PC-3 (cell line): ENCODE measurements around the gene SLC43A1. TPM values are rescaled to one million over a fixed set of nuclear protein-coding genes. Genes with fewer than 3 reads are reported as not detected.

Experiments
- ATAC-seq: fragments of 200-7000 bp; cut with Tn5 transposase; 2 replicates; pipeline ENCODE4 v1.9.1; 2020; ENCODE audit warnings: mild to moderate bottlenecking, moderate library complexity
- BruUV-seq: library from RNA; stranded (reverse); fragments of 400-500 nt; replicated peaks from 2 replicates; lab custom pipeline; 2021; lab: Mats Ljungman, UMichigan
- CTCF ChIA-PET: fragments of 300-600 bp; sonication (Branson Sonifier 250); formaldehyde crosslinking; loops from one replicate; lab custom pipeline; 2022; ENCODE audit warnings: antibody characterized with exemption; lab: Charles Lee
- POLR2A ChIA-PET: fragments of 300-600 bp; sonication (Branson Sonifier 250); formaldehyde crosslinking; loops from one replicate; lab custom pipeline; 2022; ENCODE audit warnings: antibody characterized with exemption; ENCODE audit not compliant: unreplicated experiment; lab: Charles Lee
- DNase-seq: peaks from one replicate; pipeline ENCODE4 v3.0.0-alpha.2; 2015
- H2AFZ ChIP-seq: fragments of 300-600 bp; sonication (generic); 2 replicates; pipeline ENCODE4 v1.6.0; 2016; ENCODE audit warnings: antibody characterized with exemption, low read length
- H3F3A ChIP-seq: fragments of 300-600 bp; sonication (generic); one replicate; pipeline ENCODE4 v1.6.0; 2017; ENCODE audit warnings: antibody characterized with exemption, low read length, control low read depth, mild to moderate bottlenecking; ENCODE audit not compliant: unreplicated experiment
- H3K27ac ChIP-seq: fragments of 300-600 bp; sonication (generic); 2 replicates; pipeline ENCODE4 v1.5.1; 2016; ENCODE audit warnings: mild to moderate bottlenecking, low read length
- H3K27me3 ChIP-seq: fragments of 300-600 bp; sonication (generic); 2 replicates; pipeline ENCODE4 v1.6.1; 2016; ENCODE audit warnings: low read length, mixed read lengths
- H3K36me3 ChIP-seq: fragments of 300-600 bp; sonication (generic); 2 replicates; pipeline ENCODE4 v1.6.1; 2016; ENCODE audit warnings: low read depth, mixed run types, low read length, mixed read lengths
- H3K4me1 ChIP-seq: fragments of 300-600 bp; sonication (generic); 2 replicates; pipeline ENCODE4 v1.5.1; 2016; ENCODE audit warnings: low read length; ENCODE audit not compliant: insufficient read depth
- H3K4me2 ChIP-seq: fragments of 300-600 bp; sonication (generic); 2 replicates; pipeline ENCODE4 v1.6.0; 2016; ENCODE audit warnings: low read length
- H3K4me3 ChIP-seq: fragments of 300-600 bp; sonication (generic); 2 replicates; pipeline ENCODE4 v1.5.1; 2016; ENCODE audit warnings: mild to moderate bottlenecking, low read length, mixed read lengths
- H3K79me2 ChIP-seq: fragments of 300-600 bp; sonication (generic); 2 replicates; pipeline ENCODE4 v1.6.1; 2017; ENCODE audit warnings: low read length, mixed read lengths
- H3K9ac ChIP-seq: fragments of 300-600 bp; sonication (generic); 2 replicates; pipeline ENCODE4 v1.6.0; 2016; ENCODE audit warnings: mild to moderate bottlenecking, low read length
- H3K9me2 ChIP-seq: fragments of 300-600 bp; sonication (generic); replicated peaks from 2 replicates; pipeline ENCODE4 v1.6.1; 2016; ENCODE audit warnings: mixed run types, low read length, mixed read lengths
- H3K9me3 ChIP-seq: fragments of 300-600 bp; sonication (generic); 2 replicates; pipeline ENCODE4 v1.6.1; 2016; ENCODE audit warnings: low read length, mixed read lengths
- H4K20me1 ChIP-seq: fragments of 300-600 bp; sonication (generic); 2 replicates; pipeline ENCODE4 v1.6.1; 2016; ENCODE audit warnings: low read length, mixed read lengths
- EZH2 ChIP-seq: fragments of 300-600 bp; sonication (generic); IDR thresholded peaks from one replicate; pipeline ENCODE4 v1.6.1; 2017; ENCODE audit warnings: antibody characterized with exemption, mild to moderate bottlenecking, low read length; ENCODE audit not compliant: unreplicated experiment
- EZH2phosphoT487 ChIP-seq: fragments of 300-600 bp; sonication (generic); IDR thresholded peaks from 2 replicates; pipeline ENCODE4 v1.6.1; 2018; ENCODE audit warnings: mild to moderate bottlenecking, antibody characterized with exemption, low read length, borderline replicate concordance
- intact Hi-C: fragments of 100-400 bp; cut with micrococcal nuclease; formaldehyde crosslinking; loops from 2 replicates; pipeline ENCODE4 v1.9.0; 2023
- total RNA-seq: library from RNA; depleted of rRNA; stranded (reverse); fragments of >200 nt; gene quantifications from 2 replicates; pipeline ENCODE4 v1.2.3, GENCODE V29; 2014
- TF ChIP-seq, protein P1 (sequence below): fragments of 300-600 bp; sonication (generic); conservative IDR thresholded peaks from 2 replicates; pipeline ENCODE4 v1.5.1; 2017; ENCODE audit warnings: antibody characterized with exemption, low read depth, mild to moderate bottlenecking, low read length

SLC43A1 gene
- total RNA-seq, 1 experiment from 2014 or later, result 12.4 TPM

DNA sequence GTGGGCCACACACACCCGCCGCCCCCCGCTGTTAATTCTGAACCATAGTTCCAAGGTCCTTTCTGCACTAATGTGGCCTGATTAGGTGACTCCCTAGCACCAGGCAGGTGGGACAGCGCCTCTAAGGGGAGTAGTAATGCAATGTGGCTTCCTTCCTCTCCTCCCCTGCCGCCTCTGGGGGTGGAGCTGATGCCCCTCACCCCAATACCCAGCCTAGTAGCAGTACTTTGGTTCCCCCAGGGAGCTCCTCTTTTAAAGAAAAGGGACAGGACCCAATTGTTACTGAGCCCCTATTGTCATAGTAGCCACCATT lies 40.7 kb downstream of the SLC43A1 start:
- ATAC-seq (no peak), DNase-seq (no peak)
- no peak overlapping the region for H2AFZ ChIP-seq
- H4K20me1 ChIP-seq, result no peaks in the 10 kb centered on the region
- ChIA-PET CTCF (no interaction called here), POLR2A (no interaction called here)
- H3K9me2 ChIP-seq, result no peaks in the 10 kb centered on the region
- H3F3A ChIP-seq, result no peaks in the 10 kb centered on the region
- H3K4me3 ChIP-seq, result no peak overlapping the region
- no peak overlapping the region for H3K27ac ChIP-seq
- TF ChIP-seq EZH2phosphoT487 (no peak), EZH2 (no peak)
- TF ChIP-seq, protein P1, sequence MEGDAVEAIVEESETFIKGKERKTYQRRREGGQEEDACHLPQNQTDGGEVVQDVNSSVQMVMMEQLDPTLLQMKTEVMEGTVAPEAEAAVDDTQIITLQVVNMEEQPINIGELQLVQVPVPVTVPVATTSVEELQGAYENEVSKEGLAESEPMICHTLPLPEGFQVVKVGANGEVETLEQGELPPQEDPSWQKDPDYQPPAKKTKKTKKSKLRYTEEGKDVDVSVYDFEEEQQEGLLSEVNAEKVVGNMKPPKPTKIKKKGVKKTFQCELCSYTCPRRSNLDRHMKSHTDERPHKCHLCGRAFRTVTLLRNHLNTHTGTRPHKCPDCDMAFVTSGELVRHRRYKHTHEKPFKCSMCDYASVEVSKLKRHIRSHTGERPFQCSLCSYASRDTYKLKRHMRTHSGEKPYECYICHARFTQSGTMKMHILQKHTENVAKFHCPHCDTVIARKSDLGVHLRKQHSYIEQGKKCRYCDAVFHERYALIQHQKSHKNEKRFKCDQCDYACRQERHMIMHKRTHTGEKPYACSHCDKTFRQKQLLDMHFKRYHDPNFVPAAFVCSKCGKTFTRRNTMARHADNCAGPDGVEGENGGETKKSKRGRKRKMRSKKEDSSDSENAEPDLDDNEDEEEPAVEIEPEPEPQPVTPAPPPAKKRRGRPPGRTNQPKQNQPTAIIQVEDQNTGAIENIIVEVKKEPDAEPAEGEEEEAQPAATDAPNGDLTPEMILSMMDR, result no peak
- H3K9ac ChIP-seq, result no peak overlapping the region
- no peaks in the 10 kb centered on the region for H3K27me3 ChIP-seq
- H3K4me2 ChIP-seq, result no peak overlapping the region
- H3K79me2 ChIP-seq, result no peaks in the 10 kb centered on the region
- H3K36me3 ChIP-seq, result no peaks in the 10 kb centered on the region
- BruUV-seq, result no TSS peak
- H3K4me1 ChIP-seq, result peaks cover 29% of the 10 kb centered on the region
- intact Hi-C loops, result loop anchor here (5.0 kb wide), 1 partner anchor 53 kb away; no protein-coding TSS in a partner anchor
- H3K9me3 ChIP-seq, result no peaks in the 10 kb centered on the region

DNA sequence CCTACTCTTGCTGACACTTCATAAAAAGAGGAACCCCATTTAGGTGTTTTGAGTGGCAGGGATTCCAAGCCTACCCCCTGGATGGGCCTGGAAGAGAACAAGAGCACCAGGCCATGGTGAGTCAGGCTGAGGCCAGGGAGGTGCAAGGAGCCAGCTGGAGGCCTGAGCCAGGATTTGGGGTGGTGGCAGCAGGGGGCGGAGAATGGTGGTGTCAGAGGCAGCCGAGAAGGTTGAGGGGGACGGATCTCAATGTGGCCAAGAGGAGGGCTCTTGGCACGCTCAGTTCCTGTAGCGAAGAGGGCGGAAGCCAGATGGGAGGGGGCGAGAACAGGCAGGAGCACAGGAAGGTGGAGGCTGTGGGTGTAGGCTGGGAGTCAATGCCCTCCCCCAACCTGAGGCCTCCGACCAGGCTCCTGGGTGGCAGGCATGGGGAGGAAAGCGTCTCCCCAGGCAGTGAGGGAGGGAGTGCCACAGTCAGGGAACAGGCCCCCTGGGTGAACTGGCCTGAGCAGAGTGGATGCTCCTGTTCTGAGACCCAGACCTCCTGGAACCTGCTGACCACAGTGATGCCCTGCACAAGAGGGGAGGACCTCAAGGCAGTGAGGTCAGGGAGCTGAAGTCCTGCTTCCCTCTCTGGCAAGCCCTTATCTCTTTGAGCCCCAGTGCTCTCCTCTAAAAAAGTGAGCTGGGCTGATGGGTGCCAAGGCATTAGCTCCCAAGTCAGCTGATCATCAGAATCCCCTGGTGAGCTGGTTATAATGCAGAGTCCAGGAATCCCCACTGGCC lies 41.3 kb downstream of the SLC43A1 start:
- Histone ChIP-seq H3K27me3 (no peaks in the 10 kb centered on the region), H3K27ac (no peak overlapping the region), H3K4me1 (peaks cover 29% of the 10 kb centered on the region), H3K9me2 (no peaks in the 10 kb centered on the region), H3K4me2 (no peak overlapping the region), H2AFZ (no peak overlapping the region), H3F3A (no peaks in the 10 kb centered on the region), H3K36me3 (no peaks in the 10 kb centered on the region), H4K20me1 (no peaks in the 10 kb centered on the region), H3K4me3 (no peak overlapping the region), H3K9me3 (no peaks in the 10 kb centered on the region), H3K9ac (no peak overlapping the region), H3K79me2 (no peaks in the 10 kb centered on the region)
- ATAC-seq (no peak), DNase-seq (no peak)
- intact Hi-C loops, result no loop called here
- ChIA-PET POLR2A (no interaction called here), CTCF (no interaction called here)
- BruUV-seq, result no TSS peak
- TF ChIP-seq, protein P1, result no peak
- TF ChIP-seq EZH2, result no peak
- no peak for TF ChIP-seq EZH2phosphoT487

DNA sequence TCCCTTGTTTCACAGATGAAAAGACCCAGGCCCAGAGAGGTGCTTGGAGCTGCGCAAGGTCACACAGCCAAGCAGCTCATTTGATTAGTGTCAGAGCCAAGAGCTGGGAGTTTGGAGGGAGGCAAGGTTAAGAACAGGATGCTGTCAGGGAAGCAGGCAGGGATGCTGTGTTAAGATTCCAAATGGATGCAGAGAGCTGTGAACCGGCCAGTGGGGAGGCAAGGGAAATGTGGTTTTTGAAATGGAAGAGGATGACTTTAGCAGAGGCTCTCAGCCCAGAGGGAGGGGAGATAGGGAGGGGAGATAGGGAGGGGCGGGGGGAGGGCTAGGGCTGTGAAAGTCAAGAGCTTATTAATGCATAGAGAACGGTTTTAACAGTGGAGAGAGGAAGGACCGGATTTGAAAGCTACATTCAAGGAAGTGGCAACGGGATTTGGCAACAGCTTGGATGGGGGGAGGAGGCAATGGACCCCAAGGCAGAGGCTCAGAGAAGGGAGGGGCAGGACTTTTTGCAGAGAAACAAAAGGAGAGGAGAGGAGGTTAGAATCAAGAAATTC lies 42.1 kb downstream of the SLC43A1 start:
- H3K9me2 ChIP-seq, result no peaks in the 10 kb centered on the region
- no peaks in the 10 kb centered on the region for H3K27me3 ChIP-seq
- POLR2A ChIA-PET, result no interaction called here
- BruUV-seq, result no TSS peak
- intact Hi-C loops, result no loop called here
- ATAC-seq (no peak), DNase-seq (no peak)
- H3K9ac ChIP-seq, result no peak overlapping the region
- CTCF ChIA-PET, result no interaction called here
- no peak overlapping the region for H3K27ac ChIP-seq
- H3K4me1 ChIP-seq, result peaks cover 29% of the 10 kb centered on the region
- TF ChIP-seq EZH2, result no peak
- TF ChIP-seq EZH2phosphoT487, result no peak
- TF ChIP-seq, protein P1, result no peak
- H3K79me2 ChIP-seq, result no peaks in the 10 kb centered on the region
- H4K20me1 ChIP-seq, result no peaks in the 10 kb centered on the region
- H3K4me3 ChIP-seq, result no peak overlapping the region
- H2AFZ ChIP-seq, result no peak overlapping the region
- H3K36me3 ChIP-seq, result no peaks in the 10 kb centered on the region
- H3F3A ChIP-seq, result no peaks in the 10 kb centered on the region
- no peak overlapping the region for H3K4me2 ChIP-seq
- no peaks in the 10 kb centered on the region for H3K9me3 ChIP-seq
